HepG2 (cell line): ENCODE measurements around the gene MAGIX. TPM values are rescaled to one million over a fixed set of nuclear protein-coding genes. Genes with fewer than 3 reads are reported as not detected.

Source experiments
- RAD51 ChIP-seq: fragments of 450-650 bp; IDR thresholded peaks from 2 replicates; pipeline ENCODE4 v1.6.1; 2016; ENCODE audit warnings: borderline replicate concordance
- THRA ChIP-seq: sonication (generic); formaldehyde crosslinking; IDR thresholded peaks from 2 replicates; pipeline ENCODE4 v1.4.0; 2020; ENCODE audit warnings: missing genetic modification reagents, borderline replicate concordance
- ZBTB40 ChIP-seq, 2 experiments: fragments of 450-650 bp in 1 of 2; sonication (generic) in 1 of 2; formaldehyde crosslinking in 1 of 2; IDR thresholded peaks; 2 replicates each; pipeline versions ENCODE4 v1.6.1 to v1.8.0; 2016 to 2022; ENCODE audit warnings: antibody characterized with exemption in 1 of 2, mild to moderate bottlenecking in 1 of 2, missing genetic modification reagents in 1 of 2
- ZBTB7B ChIP-seq: sonication (generic); formaldehyde crosslinking; IDR thresholded peaks from 2 replicates; pipeline ENCODE4 v1.4.0; 2020; ENCODE audit warnings: missing genetic modification reagents
- polyA plus RNA-seq, 8 experiments: library from polyadenylated mRNA; depleted of rRNA in 3 of 8; stranded (reverse) in 7 of 8; unstranded in 1 of 8; fragments of >200 nt; fragmentation: Illumina TruSeq in 4 of 8; extraction: Trizol in 4 of 8; gene quantifications; 2 replicates each; pipeline versions ENCODE4 v1.2.1 to v1.2.3, GENCODE V29; 2011 to 2016; ENCODE audit warnings: low read depth in 4 of 8, missing spikeins in 1 of 8, mixed read lengths in 1 of 8; ENCODE audit not compliant: insufficient read depth in 1 of 8
- total RNA-seq, 5 experiments: library from RNA; depleted of rRNA; stranded (reverse); fragments of >200 nt; fragmentation: Illumina TruSeq; extraction: Trizol; gene quantifications; 2 replicates each; pipeline ENCODE4 v1.2.3, GENCODE V29; 2016; ENCODE audit warnings: low read depth in 1 of 5

Gene MAGIX
- total and polyA plus RNA-seq, 2 of the 13 experiments (the other 11 are each of a cell fraction or from before 2014, with no cell fraction given), result 0.63 to 1.2 TPM

GRCh38 chrX:49160908-49161307 lies 1.6 kb upstream of the MAGIX start (continued):
- TF ChIP-seq ZBTB40 (IDR thresholded peaks at IDR 0.05), result no peak
- no peak for TF ChIP-seq ZBTB40 (CRISPR knock-in tag; IDR thresholded peaks at IDR 0.05)
- TF ChIP-seq THRA, result no peak
- TF ChIP-seq RAD51, result no peak
- no peak for TF ChIP-seq ZBTB7B
